GM18861 (cell line): ENCODE measurements around the gene NKX1-2.

ENCODE experiments used
- ATAC-seq: cut with Tn5 transposase; IDR thresholded peaks from one replicate; pipeline ENCODE4 v1.9.1; 2021; ENCODE audit not compliant: unreplicated experiment

Gene NKX1-2

DNA sequence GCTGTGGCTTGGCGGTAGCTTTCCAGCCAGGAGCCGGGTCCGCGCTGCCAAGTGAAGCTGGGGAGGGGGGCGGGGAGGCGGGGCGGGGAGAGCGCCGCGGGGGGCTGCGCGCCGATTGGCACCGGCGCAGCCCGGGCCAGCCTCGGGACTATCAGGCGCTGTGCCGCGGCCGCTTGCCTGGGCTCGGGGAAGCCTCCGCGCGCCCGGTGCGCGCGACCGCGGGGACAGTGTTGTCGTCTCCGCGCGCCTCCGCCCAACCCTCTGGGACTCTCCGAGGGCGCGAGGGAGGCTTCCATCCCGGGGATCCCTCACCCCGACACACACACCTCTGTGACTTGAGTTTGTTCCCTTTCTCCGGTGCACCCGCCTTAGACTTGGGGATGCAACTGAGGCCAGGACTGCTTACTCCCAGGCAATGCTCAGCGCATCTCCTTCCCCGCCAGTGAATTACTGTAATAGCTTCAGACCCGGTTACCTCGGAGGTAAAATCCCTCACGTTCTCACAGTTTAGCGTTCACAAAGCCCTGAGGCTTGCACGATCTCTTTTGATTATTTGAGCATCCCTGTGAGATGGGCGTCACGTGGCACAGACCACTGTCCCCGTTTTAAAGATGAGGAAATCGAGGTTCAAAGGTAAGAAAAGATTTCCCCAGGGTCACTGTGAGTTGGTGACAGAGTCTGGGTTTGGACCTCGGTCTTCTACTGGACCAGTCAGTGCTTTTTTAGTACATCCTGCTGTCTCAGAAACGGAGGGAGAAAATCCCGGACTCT, at the start of gene NKX1-2:
Gene NKX1-2 (minus strand): TSS at position 24 of the 771 bp plus-strand sequence. CDS start 92 bp downstream, outside the sequence.
- ATAC-seq, result no peak

DNA sequence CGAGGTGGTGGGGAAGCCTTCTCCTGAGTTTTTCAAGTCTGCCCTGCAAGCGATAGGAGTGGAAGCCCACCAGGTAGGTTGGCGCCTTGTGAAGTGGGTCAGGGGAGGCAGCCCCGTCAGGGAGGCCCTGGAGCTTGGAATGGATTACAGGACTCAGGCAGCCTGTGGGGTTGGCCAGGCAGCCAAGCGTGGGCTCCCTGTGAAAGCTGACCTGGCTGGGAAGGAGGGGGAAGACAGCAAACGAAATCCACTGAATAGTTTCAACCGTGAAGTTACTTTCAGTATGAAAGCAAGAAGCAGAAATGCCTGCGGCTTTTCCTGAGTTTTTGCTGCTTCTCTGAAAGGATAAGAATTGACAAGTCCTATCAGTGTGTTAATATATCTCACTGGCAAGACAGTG, 48.2 kb upstream of the NKX1-2 start:
- ATAC-seq, result no peak

DNA sequence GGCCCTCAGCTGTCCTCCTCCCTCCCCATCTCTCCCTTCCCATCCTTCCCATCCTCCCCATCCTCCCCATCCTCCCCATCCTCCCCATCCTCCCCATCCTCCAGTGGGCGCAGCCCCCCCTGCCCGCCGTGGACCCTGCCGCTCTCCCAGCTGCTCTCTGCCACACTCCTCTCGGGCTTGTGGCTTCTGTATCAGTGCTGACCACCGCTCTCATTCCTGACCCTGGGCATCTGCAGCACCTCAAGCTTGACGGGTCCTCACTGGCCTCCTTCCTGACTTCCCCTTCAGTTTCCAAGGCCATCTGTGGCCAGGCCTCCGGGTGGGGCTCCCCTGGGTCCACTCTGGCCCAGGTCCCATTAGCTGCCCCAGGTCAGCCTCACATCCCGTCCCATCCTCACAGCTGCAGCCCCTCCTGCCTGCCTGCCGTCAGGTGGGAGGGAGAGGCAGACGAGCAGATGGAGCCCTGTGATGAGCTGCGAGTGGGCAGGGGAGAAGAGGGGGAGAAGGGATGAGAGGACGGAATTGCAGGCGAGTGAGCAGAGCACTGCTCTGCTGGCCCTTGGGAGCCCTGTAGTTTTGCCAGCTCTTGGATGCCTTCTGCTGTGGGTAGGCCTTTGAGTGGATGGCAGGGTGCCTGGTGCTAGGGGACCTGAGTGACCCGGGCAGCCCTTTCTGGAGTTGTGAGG, 47.5 kb upstream of the NKX1-2 start:
- no peak for ATAC-seq

DNA sequence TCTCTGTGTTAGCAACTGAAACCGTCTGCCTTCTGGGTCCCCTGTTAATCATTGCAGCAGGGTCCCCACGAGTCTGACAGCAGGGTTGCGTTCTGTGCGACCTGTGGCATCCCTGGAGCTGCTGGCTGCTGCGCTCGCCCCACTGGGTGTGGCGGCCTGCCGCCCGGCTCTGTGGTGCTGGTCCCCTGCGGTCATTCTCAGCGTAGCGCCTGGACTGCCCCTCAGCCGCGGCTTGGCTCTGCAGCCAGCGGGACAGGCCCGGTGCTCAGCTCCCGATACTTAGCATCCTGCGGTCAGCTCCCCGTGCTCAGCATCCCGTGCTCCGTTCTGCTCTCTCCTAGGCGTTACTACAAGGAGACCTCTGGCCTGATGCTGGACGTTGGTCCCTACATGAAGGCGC, 46.8 kb upstream of the NKX1-2 start:
- ATAC-seq, result no peak

DNA sequence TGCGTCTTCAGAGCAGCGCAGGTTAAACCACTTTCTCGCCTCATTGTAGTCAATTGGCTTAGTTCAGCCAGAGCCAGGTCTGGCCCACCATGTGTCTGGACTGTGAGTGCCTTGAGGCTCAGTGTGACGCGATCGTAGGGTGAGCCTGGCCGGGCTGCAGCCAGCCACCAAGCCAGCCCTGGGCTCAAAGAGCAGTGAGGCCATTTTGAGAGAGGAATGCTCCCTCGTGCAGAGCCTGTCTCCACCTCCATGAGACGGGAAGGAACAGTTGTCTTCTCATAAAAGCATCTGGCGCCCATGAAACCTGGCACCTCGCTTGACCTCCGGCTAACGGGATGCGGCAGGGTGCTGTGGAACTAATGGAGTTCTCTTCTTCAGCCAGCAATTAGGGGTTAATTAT, 46.3 kb upstream of the NKX1-2 start:
- ATAC-seq, result no peak

DNA sequence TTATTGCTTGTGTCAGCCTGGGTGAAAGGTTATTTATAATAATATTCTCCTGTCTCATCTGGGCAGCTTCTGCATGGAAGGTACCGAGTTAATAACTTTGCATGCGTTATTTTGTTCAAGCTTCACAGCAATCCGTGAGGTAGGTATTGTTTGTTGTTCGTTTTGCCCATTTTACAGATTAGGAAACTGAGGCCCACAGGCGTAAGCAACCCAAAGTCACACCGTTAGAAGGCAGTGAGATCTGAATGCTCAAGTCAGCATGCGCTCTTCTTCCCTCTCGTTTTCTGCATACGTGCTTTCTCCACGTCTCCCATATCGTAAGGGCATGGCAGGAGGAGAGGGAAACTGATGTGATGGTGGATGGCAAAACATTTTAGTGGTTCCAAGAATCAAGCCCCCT, 45.9 kb upstream of the NKX1-2 start:
- ATAC-seq, result no peak

DNA sequence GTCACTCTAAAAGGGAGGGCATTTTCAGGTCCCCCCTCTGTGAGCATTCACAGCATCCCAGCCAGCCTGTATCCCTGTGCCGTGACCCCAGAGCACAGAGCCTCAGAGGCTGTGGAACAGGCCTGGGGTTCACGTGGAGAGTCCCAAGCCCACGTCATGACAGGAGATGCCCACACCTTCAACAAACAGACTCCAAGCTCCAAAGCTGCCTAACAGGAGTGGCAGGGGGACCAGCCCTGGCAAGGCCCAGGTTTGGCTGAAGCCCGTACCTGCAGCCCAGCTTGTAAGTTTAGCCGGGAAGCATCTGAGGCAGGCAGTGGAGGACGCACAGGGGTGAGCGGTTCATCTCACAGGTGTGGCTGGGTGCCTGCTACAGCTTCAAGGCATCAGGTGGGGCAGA, 45.3 kb upstream of the NKX1-2 start:
- no peak for ATAC-seq

DNA sequence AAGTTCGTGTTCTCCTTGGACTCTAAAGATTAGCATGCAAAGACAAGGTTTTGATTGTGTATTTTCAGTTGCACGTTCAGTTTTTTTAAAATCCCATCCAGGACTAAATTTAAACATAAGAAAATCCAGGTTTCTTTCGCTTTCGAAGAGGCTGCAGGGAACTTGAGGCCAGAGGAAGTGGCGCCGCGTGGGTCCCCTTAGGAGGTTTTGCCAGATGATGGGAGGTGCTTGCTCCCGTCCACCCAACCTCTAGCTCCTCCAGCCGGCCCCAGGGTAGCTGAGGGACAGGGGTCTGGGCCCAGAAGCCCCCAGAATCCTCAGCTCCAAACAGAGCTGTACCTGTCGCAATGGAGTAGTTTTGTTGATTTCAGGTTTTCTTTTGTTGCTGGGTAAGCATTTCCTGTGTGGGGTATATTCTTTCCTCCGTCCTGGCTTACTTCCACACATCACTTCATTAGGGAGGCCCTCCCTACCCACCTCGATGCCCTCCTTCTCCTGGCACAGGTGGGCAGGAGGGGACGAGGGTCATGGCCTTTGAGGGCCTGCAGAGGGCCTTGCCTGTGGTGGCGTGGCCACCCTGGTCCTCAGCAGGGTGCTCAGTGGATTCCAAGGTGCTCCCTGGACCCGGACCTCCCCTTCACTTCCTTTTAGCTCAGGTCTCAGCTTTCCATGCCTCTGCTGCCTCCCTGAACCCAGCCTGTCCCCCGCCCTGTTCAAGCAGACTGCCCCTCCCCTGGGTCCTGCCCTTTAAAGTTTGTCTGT, 44.4 kb upstream of the NKX1-2 start:
- ATAC-seq, result no peak

DNA sequence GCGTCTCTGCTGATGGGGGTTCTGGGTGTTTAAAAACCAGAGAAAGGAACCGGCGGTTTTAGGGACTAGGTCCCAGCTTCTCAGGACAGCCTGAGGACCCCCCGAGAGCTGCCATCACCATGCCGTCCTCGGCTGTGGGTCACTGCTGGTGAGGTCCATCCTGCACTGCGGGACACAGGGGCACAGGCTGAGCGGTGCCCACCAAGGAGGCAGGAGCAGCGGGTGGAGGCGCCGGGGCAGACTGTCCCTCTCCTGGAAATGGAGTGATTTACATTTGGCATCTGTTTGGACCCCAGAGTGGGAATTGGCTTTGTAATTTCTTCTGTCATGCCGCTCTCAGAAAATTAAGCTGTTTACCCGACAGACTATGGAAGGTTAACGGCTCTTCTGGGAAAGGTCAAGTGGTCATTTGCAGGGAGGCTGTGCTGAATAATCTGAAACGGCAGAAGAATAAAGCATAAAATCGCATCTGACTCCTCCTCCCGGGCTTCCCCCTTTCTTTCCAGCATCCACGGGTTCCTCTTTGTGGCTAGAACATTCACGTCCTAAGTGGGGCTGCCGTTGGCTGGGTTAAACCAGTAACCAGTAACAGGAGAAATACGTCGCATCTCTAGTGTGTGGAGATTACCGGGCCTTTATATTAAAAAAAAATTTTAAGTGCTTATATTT, 43.5 kb upstream of the NKX1-2 start:
- ATAC-seq, result no peak

DNA sequence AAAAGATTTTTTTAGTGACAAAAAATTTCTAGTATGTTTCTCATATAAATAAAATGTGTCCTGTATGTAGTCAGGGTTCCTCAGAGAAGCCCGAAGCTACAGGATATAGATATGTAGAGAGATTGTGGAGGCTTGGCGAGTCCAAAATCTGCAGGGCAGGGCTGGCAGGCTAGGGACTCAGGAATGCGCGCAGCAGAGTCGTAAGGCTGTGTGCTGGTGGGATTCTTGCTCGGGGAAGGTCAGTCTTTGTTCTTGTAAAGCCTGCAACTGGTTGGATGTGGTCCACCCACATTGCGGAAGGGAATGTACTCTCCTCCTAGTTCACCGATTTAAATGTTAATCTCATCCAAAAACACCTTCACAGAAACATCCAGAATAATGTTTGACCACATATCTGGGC, 42.4 kb upstream of the NKX1-2 start:
- no peak for ATAC-seq

DNA sequence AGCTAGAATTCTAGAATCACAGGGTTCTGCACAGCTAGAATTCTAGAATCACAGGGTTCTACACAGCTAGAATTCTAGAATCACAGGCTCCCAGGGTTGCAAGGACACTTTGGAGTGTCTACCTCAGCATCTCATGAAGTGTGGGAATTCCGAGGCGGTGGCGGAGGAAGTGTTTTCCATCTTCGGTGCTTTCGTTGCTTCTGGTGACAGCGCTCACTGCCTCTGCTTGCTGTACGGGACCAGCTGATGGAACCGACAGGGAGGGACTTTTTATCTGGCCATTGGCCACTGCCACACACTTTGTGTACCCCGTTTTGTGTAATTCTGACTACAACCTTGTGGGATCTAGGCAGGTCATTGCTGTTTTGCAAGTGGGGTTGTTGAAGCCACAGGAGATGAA, 41.3 kb upstream of the NKX1-2 start:
- no peak for ATAC-seq

DNA sequence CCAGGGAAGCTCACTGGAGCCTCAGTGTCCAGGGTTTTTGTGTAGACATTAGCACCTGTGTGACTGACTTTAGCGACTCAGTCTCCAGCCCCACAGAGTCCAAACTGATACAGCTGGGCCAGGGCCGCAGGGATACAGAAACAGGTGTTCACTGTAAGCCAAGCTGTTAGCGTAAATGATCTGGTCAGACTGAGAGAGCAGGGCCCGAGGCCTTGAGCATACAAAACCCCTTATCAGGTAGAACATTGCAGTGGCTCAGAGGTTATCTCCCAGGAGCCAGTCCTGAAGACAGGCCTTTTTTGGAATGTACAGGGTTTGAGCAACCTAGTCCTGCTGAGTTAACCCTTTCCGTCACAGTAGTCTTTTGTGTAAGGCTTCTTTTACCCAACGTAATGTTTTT, 36.8 kb upstream of the NKX1-2 start:
- no peak for ATAC-seq

DNA sequence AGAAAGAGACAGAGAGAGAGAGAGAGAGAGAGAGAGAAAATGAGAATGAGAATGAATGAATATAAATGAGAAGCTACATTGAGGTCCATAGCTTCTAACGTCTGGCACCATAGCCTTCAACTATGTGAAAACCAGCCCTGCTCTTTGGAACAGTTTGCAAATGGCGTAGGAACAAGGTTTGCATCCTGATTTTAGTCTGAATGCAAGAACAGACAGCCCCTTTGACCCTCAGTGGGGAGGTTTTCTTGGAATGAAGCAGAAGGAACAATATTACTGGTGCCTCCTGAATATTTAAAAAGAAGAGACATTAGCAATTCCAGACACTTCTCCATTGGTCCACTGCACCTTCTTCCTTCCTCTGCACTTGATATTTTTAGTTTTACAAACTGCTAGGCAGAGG, 34.8 kb upstream of the NKX1-2 start:
- no peak for ATAC-seq

DNA sequence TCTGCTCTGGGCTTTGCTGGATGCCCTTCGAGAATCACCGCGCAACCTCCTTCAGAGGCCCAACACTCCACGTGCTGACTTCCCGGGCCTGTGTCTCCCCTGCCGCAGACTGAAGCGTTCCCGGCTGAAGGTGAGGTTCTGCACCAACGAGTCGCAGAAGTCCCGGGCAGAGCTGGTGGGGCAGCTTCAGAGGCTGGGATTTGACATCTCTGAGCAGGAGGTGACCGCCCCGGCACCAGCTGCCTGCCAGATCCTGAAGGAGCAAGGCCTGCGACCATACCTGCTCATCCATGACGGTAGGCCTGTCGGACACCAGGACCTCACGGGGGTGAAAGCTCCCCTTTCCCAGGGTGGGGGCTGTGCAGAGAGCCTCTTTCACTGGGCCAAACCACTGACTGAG, 34.2 kb upstream of the NKX1-2 start:
- ATAC-seq, result no peak

DNA sequence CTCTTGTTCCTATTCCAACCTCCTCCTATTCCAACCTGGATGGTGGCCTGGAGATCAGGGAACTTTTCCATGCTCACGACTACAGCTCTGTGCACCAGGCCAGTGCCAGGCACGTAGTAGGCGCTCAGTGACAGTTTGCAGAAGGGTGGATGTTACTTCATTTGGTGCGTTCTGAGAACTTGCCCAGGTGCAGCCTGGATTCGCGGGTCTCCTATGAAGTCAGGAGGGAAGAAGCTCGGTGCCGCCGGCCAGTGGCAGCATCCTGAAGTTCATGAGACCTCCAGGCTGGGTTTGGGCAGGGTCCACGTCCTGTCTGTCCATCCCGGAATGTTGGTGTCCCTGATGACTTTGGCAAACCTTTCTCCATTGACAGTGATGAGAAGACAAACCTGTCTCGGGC, 33.0 kb upstream of the NKX1-2 start:
- ATAC-seq, result no peak

DNA sequence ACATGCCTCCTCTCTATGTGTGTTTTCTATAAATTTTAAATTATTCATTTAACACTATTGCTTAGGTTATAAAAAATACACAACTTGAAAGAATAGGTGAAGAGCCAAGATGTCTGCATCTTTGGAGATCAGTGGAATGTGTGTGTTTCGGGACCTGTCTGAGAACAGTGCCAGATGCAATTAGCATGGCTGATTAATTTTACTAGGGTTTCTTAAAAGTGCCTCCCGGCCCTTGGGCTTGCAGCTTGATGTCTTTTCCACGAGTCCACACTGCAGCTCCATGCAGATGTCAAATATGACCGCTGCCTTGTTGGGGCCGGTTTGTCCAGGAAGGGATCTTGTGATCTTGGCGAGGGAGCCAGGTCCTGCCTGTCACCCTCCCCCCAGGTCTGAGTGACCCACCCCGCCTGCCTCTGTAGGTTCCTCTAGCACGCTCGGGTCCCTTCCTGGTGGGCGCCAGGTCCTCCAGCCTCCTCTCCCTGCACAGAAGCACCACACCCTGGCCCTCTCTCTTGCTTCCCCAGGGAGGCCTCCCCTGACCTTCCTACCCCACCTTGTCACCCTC, 32.5 kb upstream of the NKX1-2 start:
- no peak for ATAC-seq

DNA sequence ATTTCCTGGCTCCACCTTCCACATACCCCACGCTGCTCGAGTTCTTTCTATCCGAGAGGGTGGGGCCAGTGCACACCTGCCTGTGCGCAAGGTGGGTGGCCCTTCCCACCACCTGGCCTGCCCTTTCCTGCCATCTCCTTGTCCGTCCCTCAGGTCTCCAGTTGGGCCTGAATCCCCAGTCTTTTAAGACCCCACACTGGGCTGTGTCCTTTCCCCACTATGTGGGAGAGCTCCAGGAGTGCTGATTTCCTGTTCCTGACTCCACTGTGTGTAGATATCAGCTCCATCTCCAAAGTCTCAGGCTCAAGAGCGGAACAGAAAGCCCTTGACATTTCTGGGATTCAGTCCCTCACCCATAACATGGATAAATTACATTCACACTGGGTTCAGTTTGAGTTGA, 31.9 kb upstream of the NKX1-2 start:
- no peak for ATAC-seq

DNA sequence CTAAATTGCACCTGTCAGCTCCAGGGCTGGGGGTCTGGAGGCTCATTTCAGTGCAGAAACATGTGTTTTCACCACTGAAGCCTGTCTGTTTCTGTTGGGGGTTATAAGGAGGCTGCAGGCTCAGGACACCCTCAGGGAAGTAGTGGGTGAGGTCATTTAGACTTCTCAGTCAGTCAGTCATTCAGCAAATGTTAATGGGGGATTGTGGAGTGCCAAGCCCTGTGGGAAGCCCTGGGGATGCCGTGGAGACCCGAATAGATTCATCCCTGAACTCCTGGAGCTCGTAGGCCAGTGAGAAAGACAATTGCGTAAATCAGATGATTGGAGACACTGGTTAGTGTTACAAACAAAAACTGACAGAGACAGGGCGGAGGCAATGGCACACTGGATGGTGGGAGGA, 31.0 kb upstream of the NKX1-2 start:
- ATAC-seq, result no peak

DNA sequence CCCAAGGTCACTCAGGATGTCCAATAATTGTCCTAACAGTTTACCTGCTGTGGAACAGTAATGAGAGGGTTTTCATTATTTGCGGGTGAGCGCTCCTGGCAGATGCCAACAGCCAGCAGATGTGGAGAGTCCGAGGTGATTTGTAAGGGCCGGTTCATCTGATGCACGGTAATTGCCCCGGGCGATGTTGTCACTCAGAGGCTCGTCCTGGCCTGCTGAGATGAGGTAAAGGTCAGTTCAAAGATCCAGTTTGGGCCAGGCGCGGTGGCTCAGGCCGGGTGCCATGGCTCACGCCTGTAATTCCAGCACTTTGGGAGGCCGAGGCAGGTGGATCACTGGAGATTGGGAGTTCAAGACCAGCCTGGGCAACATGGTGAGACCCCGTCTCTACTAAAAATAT, 28.7 kb upstream of the NKX1-2 start:
- ATAC-seq, result no peak

DNA sequence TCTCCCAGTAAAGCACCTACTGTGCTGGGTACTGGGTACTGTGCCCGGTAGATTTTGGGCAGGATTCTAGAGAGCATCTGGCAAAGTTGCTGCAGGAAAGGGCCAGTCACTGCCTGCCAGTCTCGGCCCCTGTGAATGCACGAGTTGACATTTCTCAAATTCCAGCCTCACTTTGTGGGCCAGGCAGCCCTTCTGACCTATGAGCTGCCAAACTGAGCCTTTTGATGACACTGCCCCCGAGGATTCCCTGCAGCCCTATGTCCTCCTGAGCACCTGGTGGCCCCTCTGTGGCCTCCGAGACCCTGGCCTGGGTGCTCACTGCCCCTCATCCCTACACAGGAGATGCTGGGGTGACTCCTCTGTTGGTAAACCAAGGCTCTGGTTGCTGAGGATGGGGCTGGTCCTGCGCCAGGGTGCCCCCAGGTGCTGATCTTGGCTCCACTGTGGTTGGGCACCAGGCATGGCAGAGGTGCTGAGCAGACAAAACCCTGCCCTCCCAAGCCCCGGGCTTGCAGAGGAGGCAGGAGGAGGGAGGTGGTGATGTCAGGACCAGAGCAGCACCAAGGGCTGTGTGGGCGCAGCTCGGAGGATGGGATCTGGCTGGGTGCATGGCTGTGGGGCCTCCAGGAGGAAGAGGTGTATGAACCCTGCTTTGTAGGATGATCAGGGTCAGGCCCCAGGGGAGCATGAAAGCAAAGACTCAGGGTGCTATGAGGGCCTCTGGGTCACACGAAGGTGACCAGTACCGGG, 28.0 kb upstream of the NKX1-2 start:
- ATAC-seq, result no peak
